Stimulated activated CD4-positive, alpha-beta T cell treated with anti-CD3 and anti-CD28 coated beads, Interleukin-15, amount 100 ng/mL, for 24 hours (primary cell): ENCODE data around the gene PRKAG1.

Experiments
- DNase-seq: peaks from one replicate; pipeline ENCODE4 v3.0.0-alpha.2; 2020

Gene PRKAG1

DNA sequence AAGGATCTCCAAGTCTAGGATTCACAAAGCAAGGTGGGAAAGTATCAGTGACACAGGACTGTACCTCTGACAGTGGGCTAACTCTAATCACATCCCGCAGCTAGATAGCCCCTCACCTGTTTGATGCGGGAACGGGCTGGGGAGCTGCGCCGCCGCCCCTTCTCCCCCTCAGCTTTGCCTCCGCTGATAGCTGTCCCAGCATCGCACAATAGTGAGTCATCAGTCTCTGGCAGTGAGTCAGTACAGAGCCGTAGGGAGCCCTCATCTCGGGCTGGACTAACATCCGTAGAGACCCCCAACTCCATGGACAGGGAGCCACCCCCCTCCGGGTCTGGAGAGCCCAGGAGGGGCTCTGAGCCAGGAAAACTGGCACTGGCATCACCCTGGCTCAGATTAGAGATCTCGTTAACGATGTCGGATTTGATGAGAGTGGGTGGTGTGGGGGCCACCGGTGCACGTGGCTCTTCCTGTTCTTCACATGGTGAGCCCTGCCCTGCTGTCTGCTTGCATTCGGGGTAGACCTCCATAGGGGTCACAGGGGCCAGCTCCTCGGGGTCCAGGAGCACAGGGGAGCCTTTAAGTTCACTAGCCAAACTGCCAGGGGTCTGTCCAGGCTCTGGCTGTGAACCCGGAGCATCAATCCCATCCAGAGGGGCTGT lies 31.1 kb upstream of the PRKAG1 start:
- no peak for DNase-seq

DNA sequence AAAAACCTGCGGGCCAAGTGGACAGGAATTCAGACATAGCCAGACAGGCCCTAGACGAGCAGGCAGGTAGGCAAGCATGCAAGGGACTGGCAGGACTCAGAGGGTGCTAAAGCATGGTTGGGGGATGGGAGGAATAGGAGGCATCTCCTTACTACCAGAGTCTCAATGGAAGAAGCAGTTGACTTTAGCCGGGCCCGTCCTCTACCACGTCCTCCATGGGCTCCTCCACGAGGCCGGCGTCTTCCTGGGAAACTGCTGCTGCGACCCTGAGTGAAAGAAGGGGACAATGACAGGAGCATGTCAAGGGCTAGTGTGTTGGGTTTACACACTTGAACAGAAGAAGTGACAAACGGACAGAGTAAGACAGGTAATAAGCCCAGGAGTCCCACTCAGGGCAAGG lies 30.4 kb upstream of the PRKAG1 start:
- no peak for DNase-seq

DNA sequence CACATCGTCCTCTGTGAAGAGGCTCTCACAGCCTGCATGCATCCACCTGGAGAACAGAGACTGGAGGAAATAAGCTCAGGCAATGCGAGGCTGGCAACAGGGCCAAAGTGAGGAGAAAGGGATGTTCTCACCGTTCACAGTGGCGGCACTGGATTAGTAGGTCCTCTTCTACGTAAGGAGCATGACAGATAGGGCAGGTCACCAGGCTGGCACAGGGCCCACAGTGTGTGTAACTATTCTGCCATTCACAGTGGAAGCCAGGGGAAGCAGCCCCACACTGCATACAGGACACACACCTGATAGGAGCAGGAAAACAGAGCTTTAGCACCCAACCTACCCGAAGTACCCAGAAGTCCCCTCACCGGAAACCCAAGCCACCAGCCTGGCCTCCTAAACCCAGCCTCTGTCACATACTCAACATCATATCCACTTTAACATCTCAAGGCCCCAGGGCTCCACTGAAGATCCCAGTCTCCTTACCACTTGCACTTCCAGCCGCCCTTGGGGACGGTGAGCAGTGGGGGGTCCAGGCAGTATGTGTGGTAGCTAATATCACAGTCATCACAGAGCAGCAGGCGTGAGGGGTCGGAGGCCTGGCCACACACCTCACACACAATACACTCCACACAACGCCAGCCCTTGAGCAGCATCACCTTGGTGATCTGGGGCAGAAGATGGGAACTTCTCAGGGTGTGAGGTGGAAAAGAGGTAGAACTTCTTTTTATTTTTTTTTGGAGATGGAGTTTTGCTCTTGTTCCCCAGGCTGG lies 27.7 kb upstream of the PRKAG1 start:
- no peak for DNase-seq

DNA sequence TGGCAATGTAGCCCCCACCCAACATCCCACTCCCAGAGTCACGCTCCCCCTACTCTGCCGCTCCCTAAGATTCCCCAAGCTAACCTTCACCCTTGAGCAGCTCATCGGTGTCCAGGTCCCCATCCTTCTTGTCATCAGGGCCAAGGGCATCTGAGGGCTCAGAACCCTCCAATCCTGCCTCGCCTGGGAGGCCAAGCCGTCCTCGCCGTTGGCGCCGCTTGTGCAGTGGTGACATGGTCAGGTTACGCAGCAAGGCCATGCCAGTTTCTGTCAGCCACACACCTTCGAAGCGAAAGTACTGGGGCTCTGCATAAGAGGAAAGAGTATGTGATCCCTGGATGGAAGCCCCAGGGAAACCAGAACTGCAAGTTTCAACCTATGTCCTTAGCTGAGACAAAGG lies 26.1 kb upstream of the PRKAG1 start:
- no peak for DNase-seq

DNA sequence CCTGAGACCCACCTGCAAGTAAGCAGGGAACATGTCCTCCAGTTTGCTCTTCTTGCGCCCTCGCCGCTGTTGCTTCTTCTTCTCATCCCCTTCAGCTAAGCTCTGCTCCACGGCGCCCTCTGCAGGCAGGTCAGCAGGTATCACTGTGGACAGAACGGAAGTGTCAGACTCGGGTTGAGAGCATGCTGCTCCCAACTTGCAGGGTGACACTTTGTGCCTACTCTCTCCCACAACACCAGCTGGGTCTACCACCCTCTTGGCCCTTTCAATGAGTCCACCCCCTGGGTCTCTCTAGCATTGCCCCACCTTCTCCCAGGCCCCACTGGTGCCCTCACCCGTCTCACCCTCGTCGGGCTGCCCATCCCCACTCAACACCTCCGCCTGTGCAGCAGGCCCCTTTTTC lies 25.3 kb upstream of the PRKAG1 start:
- DNase-seq = peak; percentile 87

DNA sequence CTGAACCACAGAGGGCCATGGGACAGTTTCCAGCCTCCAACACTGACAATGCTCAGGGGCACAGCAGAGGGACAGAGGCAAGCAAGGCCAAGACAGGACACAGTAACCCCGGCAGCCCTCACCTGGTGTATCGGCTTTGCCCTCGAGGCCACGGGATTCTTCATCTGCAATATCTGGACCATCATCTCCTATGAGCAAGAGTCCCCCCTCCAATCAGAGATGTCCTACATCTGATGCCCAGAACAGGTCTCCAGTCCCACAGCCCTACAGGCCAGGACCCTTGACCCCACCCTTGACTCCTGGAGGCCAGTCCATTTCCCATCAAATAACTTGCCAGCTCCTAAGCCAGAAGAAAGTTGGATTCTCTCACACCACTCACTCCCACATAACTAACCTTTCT lies 24.7 kb upstream of the PRKAG1 start:
- DNase-seq = no peak

DNA sequence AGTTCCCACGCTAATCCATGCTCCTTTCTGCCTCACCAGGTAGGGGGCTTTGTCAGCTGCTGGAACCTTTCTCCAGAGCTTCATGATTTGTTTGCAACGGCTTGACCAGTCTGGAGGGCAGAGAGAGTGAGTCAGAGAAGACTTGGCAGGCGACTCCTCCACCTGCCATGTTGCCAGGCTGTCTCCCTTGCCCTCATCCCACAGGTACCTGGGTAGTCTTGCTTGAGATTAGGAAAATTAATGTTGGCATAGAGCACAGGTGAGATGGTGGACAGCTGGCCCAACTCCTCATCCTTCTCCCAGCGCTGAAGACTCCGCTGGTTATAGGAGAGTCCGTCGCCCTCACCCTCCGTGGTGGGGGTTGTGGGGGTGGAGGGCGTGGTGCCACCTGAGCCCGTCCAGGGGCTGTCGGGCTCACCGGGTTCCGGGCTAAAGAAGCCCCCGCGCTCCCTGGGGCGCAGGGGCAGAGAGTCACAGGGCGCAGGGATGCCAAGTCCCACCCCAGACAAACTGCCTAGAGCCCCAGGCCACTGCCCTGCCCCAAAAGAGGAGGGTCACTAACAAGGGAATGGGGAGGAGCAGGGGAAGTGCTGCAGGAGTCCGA lies 23.4 kb upstream of the PRKAG1 start:
- no peak for DNase-seq

DNA sequence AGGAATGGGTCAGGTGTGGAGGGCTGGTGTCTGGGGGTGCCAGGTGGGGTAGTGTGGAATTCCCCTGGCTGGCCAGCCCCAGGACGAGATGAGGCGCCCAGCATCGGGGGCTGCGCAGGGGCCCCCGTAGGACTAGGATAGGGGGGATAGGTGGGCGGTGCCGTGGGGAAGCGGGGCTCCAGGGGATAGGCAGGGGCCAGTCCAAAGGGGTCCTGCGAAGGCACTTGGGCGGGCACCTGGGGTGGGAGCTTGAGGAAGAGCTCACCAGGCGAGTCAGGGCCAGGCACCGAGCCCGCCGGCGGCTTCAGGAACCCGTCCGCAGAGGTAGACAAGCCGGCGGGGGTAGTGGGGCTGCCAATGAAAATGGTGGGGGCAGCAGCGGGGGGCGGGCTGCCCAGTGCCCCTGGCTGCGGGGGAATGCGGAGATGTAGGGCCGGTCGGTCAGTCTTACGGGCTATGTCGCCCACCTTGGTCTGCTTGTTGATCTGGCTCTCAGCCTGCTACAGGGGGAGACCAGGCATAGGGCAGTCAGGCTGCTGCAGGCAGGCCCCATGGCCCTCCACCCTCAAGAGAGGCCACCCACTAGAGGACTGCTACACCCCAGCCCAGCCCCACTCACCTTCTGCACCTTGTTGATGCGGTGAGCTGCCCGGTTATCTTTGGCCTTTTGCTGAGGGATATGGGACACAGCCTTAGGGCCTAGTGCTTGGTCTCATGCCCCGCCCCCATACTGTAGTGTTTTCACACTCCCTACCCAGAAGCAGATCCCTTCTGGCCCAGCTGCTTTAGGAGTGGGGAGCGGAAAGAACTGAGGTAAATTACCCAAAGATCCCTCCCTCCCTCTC lies 22.7 kb upstream of the PRKAG1 start:
- no peak for DNase-seq

DNA sequence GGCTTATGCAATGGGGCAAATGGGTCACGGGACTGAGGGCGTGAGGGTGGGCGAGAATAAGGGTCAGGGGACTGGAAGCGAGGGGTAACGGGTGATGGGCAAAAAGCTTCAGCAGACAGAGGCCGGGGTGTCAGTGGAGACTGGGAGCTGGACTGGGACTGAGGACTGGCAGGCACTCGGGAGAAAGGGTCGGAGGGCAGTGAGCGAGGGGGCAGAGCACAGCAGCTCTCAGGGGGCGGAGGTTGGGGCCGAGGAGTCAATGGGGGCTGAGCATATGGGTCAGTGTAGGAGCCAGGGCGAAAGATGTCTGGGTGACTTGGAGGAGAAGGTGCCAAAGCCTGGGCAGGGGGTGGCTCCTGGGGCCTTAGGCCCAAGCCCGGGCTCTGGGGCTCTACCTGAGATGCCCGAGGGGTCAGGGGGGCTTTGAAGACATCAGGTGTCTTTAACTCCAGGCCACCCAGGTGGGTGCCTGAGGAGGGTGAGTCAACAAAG lies 21.8 kb upstream of the PRKAG1 start:
- DNase-seq = no peak

DNA sequence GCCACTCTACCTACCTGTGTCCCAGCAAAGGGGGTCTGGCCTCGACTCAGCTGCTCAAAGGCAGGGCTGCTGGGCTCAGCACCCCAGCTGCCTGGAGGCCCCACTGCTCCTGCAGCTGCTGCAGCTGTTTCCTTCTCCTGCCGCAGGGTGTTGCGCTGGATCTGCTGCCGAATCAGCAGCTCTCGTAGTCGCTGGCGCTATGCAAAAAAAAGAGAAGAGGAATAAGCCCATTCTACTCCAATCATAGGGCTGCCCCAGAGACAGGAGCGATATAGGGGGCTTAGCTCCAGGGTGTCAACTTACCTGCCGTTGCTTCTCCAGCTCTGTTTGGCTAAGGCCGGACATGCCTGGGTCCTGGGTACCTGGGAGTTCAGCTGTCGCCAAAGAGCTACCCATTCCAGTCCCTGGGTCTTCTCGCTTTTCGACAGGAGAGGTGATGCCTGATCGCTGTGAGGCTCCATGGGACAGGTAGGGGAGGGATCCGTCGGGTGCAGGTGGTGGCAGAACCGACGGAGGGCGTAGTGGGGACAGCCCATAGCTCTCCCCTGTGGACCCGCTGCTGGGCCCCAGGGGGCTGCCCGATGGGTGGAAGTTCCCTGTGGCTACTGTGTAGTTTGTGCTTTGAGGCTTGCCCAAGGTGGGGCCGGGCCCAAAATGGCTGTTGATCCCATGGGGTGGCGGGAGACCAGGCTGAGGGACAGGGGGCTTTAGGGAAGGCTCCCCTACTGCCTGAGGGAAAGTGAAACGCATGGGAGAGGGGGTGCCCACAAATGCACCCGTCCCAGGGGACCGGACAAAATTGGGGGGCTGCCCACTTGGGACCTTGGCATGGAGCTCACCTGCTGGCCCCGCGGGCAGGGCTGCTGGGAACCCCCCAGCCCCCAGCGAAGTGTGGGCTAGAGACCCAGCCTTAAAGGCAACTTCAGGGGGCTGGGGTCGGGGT lies 21.1 kb upstream of the PRKAG1 start:
- no peak for DNase-seq

DNA sequence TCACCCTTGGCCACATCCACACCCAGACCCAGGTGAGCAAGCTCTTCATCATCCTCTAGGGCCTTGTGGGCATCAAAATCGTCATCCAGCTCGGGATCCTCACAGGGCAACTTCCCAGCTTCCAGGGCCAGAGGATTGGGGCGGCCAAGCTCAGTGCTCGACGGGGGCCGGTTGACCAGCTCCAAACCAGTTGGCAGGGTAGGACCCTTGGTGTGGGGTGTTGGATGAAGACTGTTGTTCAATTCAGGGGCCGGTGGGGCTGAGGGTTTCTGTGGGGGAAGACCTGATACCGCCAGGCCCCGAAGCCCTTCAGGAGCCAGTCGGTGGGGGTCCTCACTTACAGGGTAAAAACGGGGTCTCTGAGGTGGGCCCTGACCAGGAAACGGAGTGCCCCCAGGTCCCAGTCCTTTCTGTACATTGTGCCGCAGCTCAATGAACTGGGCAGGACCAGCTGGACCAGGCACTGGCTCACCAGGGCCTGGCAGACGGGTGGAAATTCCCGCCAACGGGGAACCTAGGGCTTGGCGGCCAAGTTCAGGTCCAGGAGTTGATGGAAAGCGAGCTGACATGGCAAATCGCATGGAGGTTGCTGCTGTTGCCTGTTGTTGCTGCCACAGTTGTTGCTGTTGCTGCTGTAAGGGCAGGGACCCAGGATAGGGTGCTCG lies 19.8 kb upstream of the PRKAG1 start:
- DNase-seq = no peak

DNA sequence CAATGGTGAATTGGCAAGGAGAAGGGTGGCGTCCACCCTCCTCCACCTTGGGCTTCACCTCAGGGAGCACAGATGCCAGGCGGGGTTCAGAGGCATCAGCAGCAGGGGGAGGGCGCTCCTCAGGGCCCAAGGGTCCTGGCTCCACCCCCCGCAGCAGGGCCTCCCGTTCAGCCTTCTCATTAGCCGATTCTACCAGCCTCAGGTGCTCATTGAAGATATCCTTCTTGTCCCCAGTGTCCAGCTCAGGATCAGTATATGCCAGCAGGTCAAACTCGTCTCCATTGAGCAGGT lies 19.3 kb upstream of the PRKAG1 start:
- no peak for DNase-seq

DNA sequence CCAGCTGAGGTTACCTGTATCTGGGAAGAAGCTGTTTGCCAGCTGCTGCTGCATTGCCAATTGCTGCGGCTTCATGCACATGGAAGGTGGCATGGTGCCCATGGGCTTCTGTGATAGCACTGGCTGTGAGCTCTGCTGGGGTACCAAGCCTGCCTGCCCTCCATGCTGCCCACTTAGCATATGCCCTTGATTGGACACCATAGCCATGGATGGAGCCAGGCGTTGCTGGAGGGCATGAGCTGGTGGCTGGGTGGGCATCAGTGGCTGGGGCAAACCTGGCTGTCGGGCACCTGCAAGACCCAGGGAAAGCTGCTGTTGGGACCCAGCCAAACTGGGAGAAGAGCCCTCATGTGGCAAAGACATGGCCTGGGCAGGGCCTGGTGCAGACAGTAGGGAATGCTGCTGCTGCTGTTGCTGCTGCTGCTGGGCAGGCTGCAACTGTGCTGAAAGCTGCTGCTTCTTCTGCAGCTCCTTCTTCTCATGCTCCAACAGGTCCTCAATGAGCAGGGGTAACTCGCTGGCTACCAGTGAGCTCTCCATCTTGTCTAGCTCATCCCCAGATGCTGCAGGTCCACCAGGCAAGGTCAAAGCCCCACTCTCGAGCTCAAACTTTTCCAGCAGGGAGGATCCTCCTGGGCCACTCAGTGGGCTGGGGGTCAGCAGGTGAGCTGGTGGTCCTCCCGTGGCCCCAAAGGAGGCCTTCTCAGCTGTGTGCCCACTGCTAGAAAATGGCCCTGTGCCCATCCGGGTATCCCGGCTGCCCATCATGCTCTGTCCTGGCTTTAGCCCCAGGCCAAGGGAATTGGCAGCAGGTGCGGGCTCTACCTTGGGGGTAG lies 18.8 kb upstream of the PRKAG1 start:
- DNase-seq = no peak

DNA sequence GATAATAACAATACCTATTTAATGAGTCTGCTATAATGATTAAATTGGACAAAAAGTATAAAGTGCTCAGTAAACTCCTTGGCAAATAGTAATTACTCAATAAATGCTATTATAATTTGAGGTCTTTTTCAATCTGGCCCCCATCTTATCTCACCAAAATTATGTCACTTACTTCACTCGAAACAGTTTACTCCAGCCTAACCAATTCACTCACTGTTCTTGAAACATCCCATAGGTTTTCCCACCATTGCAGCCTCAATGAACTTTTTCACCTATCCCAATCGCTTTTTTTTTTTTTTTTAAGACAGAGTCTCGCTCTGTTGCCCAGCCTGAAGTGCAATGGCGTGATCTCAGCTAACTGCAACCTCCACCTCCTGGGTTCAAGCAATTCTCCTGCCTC lies 17.5 kb upstream of the PRKAG1 start:
- no peak for DNase-seq

DNA sequence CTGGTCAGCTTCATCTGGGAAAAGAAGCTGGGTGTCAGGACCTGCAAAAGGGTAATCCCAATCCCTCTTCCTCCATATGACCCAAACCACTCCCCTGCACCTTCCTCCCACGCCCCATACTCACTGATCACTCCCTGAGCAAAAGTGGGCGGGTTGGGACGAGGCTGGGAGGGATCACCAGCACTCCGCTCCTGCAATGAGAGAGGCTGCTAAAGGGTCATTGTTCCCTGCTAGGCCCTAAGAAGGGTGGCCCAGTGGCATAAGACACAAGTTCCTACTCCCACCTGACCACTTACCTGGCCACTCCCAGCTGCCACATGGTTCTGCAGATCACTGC lies 15.7 kb upstream of the PRKAG1 start:
- DNase-seq = no peak

DNA sequence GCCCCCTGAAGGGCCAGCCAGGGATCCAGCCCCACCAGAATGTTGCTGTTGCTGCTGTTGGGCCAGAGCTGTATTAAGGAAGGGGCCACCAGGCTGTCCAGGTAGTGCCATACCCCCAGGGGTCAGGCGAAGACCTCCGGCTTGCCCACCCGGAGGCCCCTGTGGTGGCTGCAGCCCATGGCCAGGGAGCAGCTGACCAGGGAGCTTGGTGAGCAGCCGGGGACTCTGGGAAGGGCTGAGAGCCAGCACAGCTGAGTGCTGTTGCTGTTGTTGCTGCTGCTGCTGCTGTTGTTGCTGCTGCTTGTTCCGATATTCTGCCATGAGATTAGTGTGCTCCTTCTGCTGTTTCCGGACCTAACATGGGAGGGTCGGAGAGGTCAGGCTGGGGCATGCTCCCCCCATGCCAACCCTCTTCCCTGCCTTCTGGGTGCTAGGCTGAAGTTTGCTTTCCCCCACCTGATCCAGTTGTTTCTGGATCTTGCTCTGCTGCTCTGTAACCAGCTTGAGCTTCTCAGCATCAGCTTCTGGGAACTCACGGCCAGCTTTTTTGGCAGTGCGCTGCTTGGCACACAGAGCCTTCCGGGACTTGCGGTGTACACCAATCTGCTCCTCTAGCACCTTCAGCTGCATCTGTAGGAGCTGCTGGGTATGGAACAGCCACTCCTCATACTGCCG lies 15.2 kb upstream of the PRKAG1 start:
- DNase-seq = no peak

DNA sequence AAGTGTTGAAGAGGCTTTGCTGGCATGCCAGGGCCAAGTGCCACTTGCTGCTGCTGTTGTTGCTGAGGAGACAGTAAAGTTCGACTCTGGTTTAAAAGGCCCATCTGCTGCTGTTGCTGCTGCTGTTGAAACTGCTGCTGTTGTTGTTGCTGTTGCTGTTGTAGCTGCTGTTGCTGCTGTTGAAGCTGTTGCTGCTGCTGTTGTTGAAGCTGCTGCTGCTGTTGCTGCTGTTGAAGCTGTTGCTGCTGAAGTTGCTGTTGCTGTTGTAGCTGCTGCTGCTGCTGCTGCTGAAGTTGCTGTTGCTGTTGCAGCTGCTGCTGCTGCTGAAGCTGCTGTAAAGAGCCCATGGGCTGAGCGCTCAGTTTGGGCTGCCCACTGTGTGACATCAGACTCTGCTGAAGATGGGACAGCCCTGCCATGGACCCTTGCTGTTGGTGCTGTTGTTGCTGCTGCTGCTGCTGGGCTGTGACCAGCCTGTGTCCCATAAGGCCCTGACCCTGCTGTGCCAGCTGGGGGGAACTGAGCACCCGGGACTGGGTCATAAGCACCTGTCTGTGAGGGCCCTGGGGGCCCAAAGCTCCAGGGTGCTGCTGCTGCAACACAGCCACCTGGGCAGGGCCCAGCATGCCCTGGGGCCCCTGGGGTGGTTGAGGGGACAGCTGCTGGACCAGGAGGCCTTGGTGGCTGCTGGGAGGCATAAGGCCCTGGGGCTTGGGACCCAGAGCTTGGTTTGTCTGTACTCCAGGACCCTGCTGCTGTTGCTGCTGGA lies 14.3 kb upstream of the PRKAG1 start:
- DNase-seq = no peak

DNA sequence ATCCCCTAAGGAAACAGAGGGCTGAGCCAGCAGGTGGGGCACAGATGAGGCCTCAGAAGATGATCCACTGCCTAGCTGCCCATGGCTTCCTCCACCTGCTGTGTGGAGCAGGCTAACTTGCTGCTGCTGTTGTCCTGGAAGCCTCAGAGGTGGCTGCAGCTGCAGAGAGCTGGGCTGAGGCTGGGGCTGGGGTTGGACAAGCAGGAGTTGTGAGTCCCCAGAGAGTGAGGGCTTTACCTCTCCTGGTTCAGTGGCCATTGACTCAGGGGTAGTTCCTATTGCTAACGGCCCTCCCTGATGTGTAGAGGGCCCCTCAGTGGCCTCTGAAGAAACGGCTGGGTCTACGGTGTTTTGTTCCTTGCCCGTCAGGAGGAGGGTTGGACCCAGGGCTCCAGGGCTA lies 13.7 kb upstream of the PRKAG1 start:
- no peak for DNase-seq

DNA sequence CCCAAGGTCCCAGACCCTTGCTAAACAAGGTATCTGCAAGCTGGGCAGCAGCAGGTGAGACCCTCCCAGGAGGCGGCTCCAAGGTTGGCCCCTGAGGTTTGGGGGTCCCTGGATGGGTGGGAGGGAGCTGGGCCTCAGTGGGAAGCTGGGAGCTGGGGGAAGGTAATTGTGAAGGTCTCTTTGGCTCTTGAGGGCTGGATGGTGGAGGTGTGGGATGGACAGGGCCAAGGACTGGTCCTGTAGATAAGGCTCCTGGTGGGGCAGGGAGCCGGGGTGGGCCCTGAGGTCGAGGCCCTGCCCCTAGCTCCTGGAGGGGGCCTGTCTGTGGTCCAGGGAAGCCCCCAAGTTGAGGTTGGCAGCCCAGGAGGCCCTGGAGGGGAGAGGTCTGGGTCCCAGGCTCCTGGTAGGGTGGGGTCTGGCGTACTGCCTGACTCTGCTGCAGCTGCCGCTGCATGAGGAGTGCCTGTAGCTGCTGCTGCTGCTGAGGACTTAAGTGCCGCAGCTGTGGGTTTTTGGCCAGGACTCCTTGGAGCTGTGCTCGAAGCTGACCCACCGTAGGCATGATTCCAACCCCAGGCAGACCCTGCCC lies 13.1 kb upstream of the PRKAG1 start:
- DNase-seq = no peak
